GM12878 (cell line): ENCODE results near the gene SQSTM1. TPM values are rescaled to one million over a fixed set of nuclear protein-coding genes. Genes with fewer than 3 reads are reported as not detected.

Experiments
- ATAC-seq: fragments of 200-7000 bp; cut with Tn5 transposase; 3 replicates; pipeline ENCODE4 v1.9.1; 2020; ENCODE audit warnings: mild to moderate bottlenecking, moderate library complexity
- BruUV-seq: library from RNA; stranded (reverse); fragments of 400-500 nt; replicated peaks from 2 replicates; lab custom pipeline; 2021; lab: Mats Ljungman, UMichigan
- CTCF ChIA-PET: fragments of 300-600 bp; sonication (Branson Sonifier 250); formaldehyde crosslinking; extraction: SDS; loops from one replicate; lab custom pipeline; 2021; ENCODE audit warnings: inconsistent platforms; lab: Yijun Ruan, JAX
- POLR2A ChIA-PET: fragments of 350-600 bp; formaldehyde crosslinking; extraction: SDS; loops from one replicate; lab custom pipeline; 2021; ENCODE audit warnings: inconsistent platforms; lab: Charles Lee
- RAD21 ChIA-PET: fragments of 300-600 bp; sonication (Branson Sonifier 250); formaldehyde crosslinking; loops from one replicate; lab custom pipeline; 2023; ENCODE audit warnings: antibody characterized with exemption; ENCODE audit not compliant: unreplicated experiment; lab: Charles Lee
- SMC1A ChIA-PET: fragments of 300-600 bp; sonication (Branson Sonifier 250); formaldehyde crosslinking; loops from one replicate; lab custom pipeline; 2023; ENCODE audit not compliant: unreplicated experiment, uncharacterized antibody; lab: Charles Lee
- DNase-seq: peaks from one replicate; pipeline ENCODE4 v3.0.0-alpha.2; 2011; ENCODE audit warnings: low read depth, low spot score
- FAIRE-seq: peaks from 3 replicates; lab custom pipeline; 2011; peaks lifted over from hg19 to GRCh38; lab: Jason Lieb, UNC
- H2AFZ ChIP-seq: 2 replicates; pipeline ENCODE4 v1.6.0; 2011; ENCODE audit warnings: low read depth, low read length, control low read depth; ENCODE audit not compliant: control insufficient read depth
- H3K27ac ChIP-seq: 2 replicates; pipeline ENCODE4 v1.5.1; 2011; ENCODE audit warnings: control low read depth; ENCODE audit not compliant: control insufficient read depth, insufficient read depth
- H3K27me3 ChIP-seq, 2 experiments: replicated peaks in 1 of 2; 2 replicates each; pipeline versions ENCODE4 v1.6.0 to v1.6.1; 2011; ENCODE audit warnings: low read length in 1 of 2; ENCODE audit not compliant: control insufficient read depth in 2 of 2, insufficient read depth in 2 of 2
- H3K36me3 ChIP-seq, 2 experiments: 2 replicates each; pipeline ENCODE4 v1.5.1; 2011; ENCODE audit warnings: low read length in 1 of 2; ENCODE audit not compliant: control insufficient read depth in 2 of 2, insufficient read depth in 2 of 2
- H3K4me1 ChIP-seq: 2 replicates; pipeline ENCODE4 v1.6.1; 2011; ENCODE audit warnings: mild to moderate bottlenecking, low read length, moderate library complexity, mixed read lengths; ENCODE audit not compliant: control insufficient read depth, insufficient read depth
- H3K4me2 ChIP-seq: 2 replicates; pipeline ENCODE4 v1.6.0; 2011; ENCODE audit warnings: control low read depth; ENCODE audit not compliant: control insufficient read depth, insufficient read depth
- H3K4me3 ChIP-seq: fragments of 200-600 bp; sonication (generic); 2 replicates; pipeline ENCODE4 v1.5.1; 2016
- H3K79me2 ChIP-seq: 2 replicates; pipeline ENCODE4 v1.6.0; 2011; ENCODE audit warnings: low read length; ENCODE audit not compliant: control insufficient read depth, insufficient read depth
- H3K9ac ChIP-seq: 2 replicates; pipeline ENCODE4 v1.8.0; 2011; ENCODE audit warnings: low read length, control low read depth, mixed read lengths; ENCODE audit not compliant: control insufficient read depth, insufficient read depth
- H3K9me3 ChIP-seq: replicated peaks from 3 replicates; pipeline ENCODE4 v1.5.1; 2011; ENCODE audit warnings: mild to moderate bottlenecking, low read length; ENCODE audit not compliant: control insufficient read depth, insufficient read depth
- H4K20me1 ChIP-seq: 2 replicates; pipeline ENCODE4 v1.6.0; 2011; ENCODE audit not compliant: control insufficient read depth, insufficient read depth
- FOXK2 ChIP-seq: fragments of 450-650 bp; IDR thresholded peaks from 2 replicates; pipeline ENCODE4 v1.6.1; 2017; ENCODE audit warnings: mild to moderate bottlenecking, moderate library complexity
- MXI1 ChIP-seq: fragments of 150-350 bp; IDR thresholded peaks from 2 replicates; pipeline ENCODE4 v1.6.1; 2011; ENCODE audit warnings: low read depth, mild to moderate bottlenecking, inconsistent platforms, low read length, improper control_type of control experiment
- MYB ChIP-seq: fragments of 150-350 bp; IDR thresholded peaks from 2 replicates; pipeline ENCODE4 v1.6.1; 2014; ENCODE audit warnings: mild to moderate bottlenecking, low read depth, low read length, borderline replicate concordance
- NKRF ChIP-seq: fragments of 450-650 bp; conservative IDR thresholded peaks from 2 replicates; pipeline ENCODE4 v1.6.1; 2017; ENCODE audit warnings: mild to moderate bottlenecking, moderate library complexity
- NR2F1 ChIP-seq: fragments of 450-650 bp; conservative IDR thresholded peaks from 2 replicates; pipeline ENCODE4 v1.6.1; 2017; ENCODE audit warnings: mild to moderate bottlenecking
- PAX8 ChIP-seq: fragments of 450-650 bp; IDR thresholded peaks from 2 replicates; pipeline ENCODE4 v1.6.1; 2017; ENCODE audit warnings: mild to moderate bottlenecking, moderate library complexity
- PML ChIP-seq: IDR thresholded peaks from 2 replicates; pipeline ENCODE4 v1.6.1; 2012; ENCODE audit warnings: low read length, inconsistent platforms
- RAD51 ChIP-seq: fragments of 450-650 bp; IDR thresholded peaks from 2 replicates; pipeline ENCODE4 v1.6.1; 2016; ENCODE audit warnings: moderate library complexity, mild to moderate bottlenecking, inconsistent platforms
- SMAD5 ChIP-seq: IDR thresholded peaks from 2 replicates; pipeline ENCODE4 v1.6.1; 2016; ENCODE audit warnings: antibody characterized with exemption, low read depth
- SMARCA5 ChIP-seq: fragments of 450-650 bp; IDR thresholded peaks from 2 replicates; pipeline ENCODE4 v1.6.1; 2017; ENCODE audit warnings: mild to moderate bottlenecking
- SREBF1 ChIP-seq: IDR thresholded peaks from 2 replicates; pipeline ENCODE4 v1.6.1; 2012; ENCODE audit warnings: mild to moderate bottlenecking, low read length
- STAT1 ChIP-seq: fragments of 450-650 bp; conservative IDR thresholded peaks from 2 replicates; pipeline ENCODE4 v1.6.1; 2014; ENCODE audit warnings: antibody characterized with exemption, mild to moderate bottlenecking
- TCF12 ChIP-seq: IDR thresholded peaks from 2 replicates; pipeline ENCODE4 v1.6.1; 2011; ENCODE audit warnings: low read depth, mild to moderate bottlenecking, low read length
- ZNF207 ChIP-seq: fragments of 450-650 bp; IDR thresholded peaks from 2 replicates; pipeline ENCODE4 v1.6.1; 2014; ENCODE audit warnings: antibody characterized with exemption, mild to moderate bottlenecking, borderline replicate concordance
- ZNF217 ChIP-seq: fragments of 450-650 bp; IDR thresholded peaks from 2 replicates; pipeline ENCODE4 v1.6.1; 2017; ENCODE audit warnings: antibody characterized with exemption, mild to moderate bottlenecking
- ZSCAN29 ChIP-seq: fragments of 450-650 bp; IDR thresholded peaks from 2 replicates; pipeline ENCODE4 v1.6.1; 2017; ENCODE audit warnings: mild to moderate bottlenecking, moderate library complexity
- ZZZ3 ChIP-seq: IDR thresholded peaks from 2 replicates; pipeline ENCODE4 v1.6.1; 2011; ENCODE audit warnings: low read depth; ENCODE audit not compliant: control insufficient read depth, insufficient read length
- WGBS: methylation state at CpG from one replicate; pipeline ENCODE4 v1.1.6; 2016; ENCODE audit warnings: low lambda C conversion rate; ENCODE audit not compliant: insufficient replicate concordance, insufficient coverage; ENCODE audit errors: missing lambda C conversion rate; 5-methylcytosine and 5-hydroxymethylcytosine counted together
- in situ Hi-C: fragments of 300-500 bp; cut with MboI; formaldehyde crosslinking; loops from 9 replicates; pipeline ENCODE4 v1.14.3; 2018; ENCODE audit warnings: mixed read lengths
- intact Hi-C: fragments of 100-400 bp; cut with micrococcal nuclease; formaldehyde crosslinking; loops from one replicate; pipeline ENCODE4 v1.14.2; 2022; ENCODE audit not compliant: unreplicated experiment
- polyA plus RNA-seq, 11 experiments: library from polyadenylated mRNA; depleted of rRNA in 4 of 11; unstranded in 6 of 11; stranded (reverse) in 5 of 11; fragments of >200 nt; fragmentation: Nextera tagmentation in 4 of 11; fragmentation: Illumina TruSeq in 1 of 11; extraction: Ambion mirVana in 4 of 11; extraction: Trizol in 1 of 11; gene quantifications; 1 replicate in 1 of 11; 2 replicates in 10 of 11; pipeline versions ENCODE4 v1.2.1 to v1.2.3, GENCODE V29; 2011 to 2016; ENCODE audit warnings: inconsistent platforms in 2 of 11, missing spikeins in 2 of 11, low read depth in 1 of 11
- total RNA-seq, 4 experiments: library from RNA; depleted of rRNA in 3 of 4; stranded (reverse); fragments of >200 nt in 3 of 4; fragmentation: Illumina TruSeq in 1 of 4; extraction: Trizol in 1 of 4; gene quantifications; 2 replicates each; pipeline versions ENCODE4 v1.2.1 to v1.2.3, GENCODE V29; 2013 to 2021
- TF ChIP-seq, protein P1 (sequence below): fragments of 450-650 bp; formaldehyde crosslinking; IDR thresholded peaks from 2 replicates; pipeline ENCODE4 v1.4.0; 2022; ENCODE audit warnings: mild to moderate bottlenecking, moderate library complexity

SQSTM1 gene
- total and polyA plus RNA-seq, 10 of the 15 experiments (the other 5 are each of a cell fraction or from before 2014, with no cell fraction given) = 6.3 to 138 (median 62.1) TPM

- Histone ChIP-seq H3K27ac (peak overlapping the region; percentile 96), H3K36me3 (peaks cover 16 to 20% of the 10 kb centered on the region in 2 experiments), H4K20me1 (peaks cover 17% of the 10 kb centered on the region), H3K9me3 (no peaks in the 10 kb centered on the region), H3K27me3 (no peaks in the 10 kb centered on the region), H3K4me1 (peaks cover 37% of the 10 kb centered on the region), H3K4me3 (peak overlapping the region; percentile 93), H2AFZ (peak overlapping the region; percentile 47), H3K9ac (peak overlapping the region; percentile 92), H3K79me2 (peaks cover 29% of the 10 kb centered on the region), H3K4me2 (peak overlapping the region; percentile 99)
- no TSS peak for BruUV-seq
- WGBS = under 1% methylated on average over 49 of the region's 54 CpGs
- ChIA-PET SMC1A (interaction anchor here (0.9 to 1.1 kb wide), 3 partner anchors 12 to 58 kb away, joined by 3 to 4 read pairs (median 3); partner anchors contain the start of gene LTC4S), RAD21 (interaction anchor here (0.9 kb wide), 1 partner anchor 16 kb away, joined by 4 read pairs; no protein-coding TSS in a partner anchor), POLR2A (interaction anchor here (0.6 to 2.0 kb wide), 11 partner anchors 9 to 199 kb away, joined by 3 to 7 read pairs (median 4); partner anchors contain the start of genes HNRNPH1 and MRNIP), CTCF (interaction anchor here (1.0 to 1.8 kb wide), 2 partner anchors 20 to 39 kb away, joined by 4 to 6 read pairs; no protein-coding TSS in a partner anchor)
- DNase-seq (no peak), ATAC-seq (peak; percentile 74), FAIRE-seq (peak; percentile 91)
- in situ Hi-C loops (loop anchor here (25.0 kb wide), 1 partner anchor 991 kb away; the partner anchor contains the start of gene MGAT1), intact Hi-C loops (loop anchor here (2.0 kb wide), 1 partner anchor 37 kb away; the partner anchor contains the start of gene MRNIP)
- TF ChIP-seq MYB (no peak), SMAD5 (no peak), SMARCA5 (0 out of 2 replicates have a peak, but pooled peaks have one; percentile 1), SREBF1 (no peak), RAD51 (no peak), ZNF207 (no peak), STAT1 (no peak), TCF12 (0 out of 2 replicates have a peak, but pooled peaks have one; percentile 31), PAX8 (no peak), ZSCAN29 (no peak), ZNF217 (no peak), ZZZ3 (no peak), NKRF (peak; percentile 56), NR2F1 (no peak), FOXK2 (peak; percentile 46), PML (peak; percentile 4; the same call in 1 of the 2 replicates), MXI1 (peak; percentile 58; the same call in 1 of the 2 replicates)
- TF ChIP-seq, protein P1, sequence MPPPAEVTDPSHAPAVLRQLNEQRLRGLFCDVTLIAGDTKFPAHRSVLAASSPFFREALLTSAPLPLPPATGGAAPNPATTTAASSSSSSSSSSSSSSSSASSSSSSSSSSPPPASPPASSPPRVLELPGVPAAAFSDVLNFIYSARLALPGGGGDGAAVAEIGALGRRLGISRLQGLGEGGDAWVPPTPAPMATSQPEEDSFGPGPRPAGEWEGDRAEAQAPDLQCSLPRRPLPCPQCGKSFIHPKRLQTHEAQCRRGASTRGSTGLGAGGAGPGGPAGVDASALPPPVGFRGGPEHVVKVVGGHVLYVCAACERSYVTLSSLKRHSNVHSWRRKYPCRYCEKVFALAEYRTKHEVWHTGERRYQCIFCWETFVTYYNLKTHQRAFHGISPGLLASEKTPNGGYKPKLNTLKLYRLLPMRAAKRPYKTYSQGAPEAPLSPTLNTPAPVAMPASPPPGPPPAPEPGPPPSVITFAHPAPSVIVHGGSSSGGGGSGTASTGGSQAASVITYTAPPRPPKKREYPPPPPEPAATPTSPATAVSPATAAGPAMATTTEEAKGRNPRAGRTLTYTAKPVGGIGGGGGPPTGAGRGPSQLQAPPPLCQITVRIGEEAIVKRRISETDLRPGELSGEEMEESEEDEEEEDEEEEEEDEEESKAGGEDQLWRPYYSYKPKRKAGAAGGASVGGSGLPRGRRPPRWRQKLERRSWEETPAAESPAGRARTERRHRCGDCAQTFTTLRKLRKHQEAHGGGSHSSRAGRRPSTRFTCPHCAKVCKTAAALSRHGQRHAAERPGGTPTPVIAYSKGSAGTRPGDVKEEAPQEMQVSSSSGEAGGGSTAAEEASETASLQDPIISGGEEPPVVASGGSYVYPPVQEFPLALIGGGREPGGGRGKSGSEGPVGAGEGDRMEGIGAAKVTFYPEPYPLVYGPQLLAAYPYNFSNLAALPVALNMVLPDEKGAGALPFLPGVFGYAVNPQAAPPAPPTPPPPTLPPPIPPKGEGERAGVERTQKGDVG = no peak
Observed at GRCh38 chr5:179821298-179822058, 773 bp downstream of the SQSTM1 start.
